H1 (cell line): Measurements from ENCODE around the gene DENND2C. TPM values are rescaled to one million over a fixed set of nuclear protein-coding genes. Genes with fewer than 3 reads are reported as not detected.

Experiments used
- SAP30 ChIP-seq: fragments of 300-600 bp; sonication (generic); IDR thresholded peaks from 2 replicates; pipeline ENCODE4 v1.7.1; 2012; ENCODE audit warnings: low read length, moderate library complexity, mild to moderate bottlenecking, inconsistent platforms; ENCODE audit not compliant: insufficient read depth, insufficient replicate concordance
- polyA plus RNA-seq, 7 experiments: library from polyadenylated mRNA; depleted of rRNA in 3 of 7; stranded (reverse) in 5 of 7; unstranded in 2 of 7; fragments of >200 nt in 5 of 7; fragments of 200-250 nt in 2 of 7; gene quantifications; 1 replicate in 5 of 7; 2 replicates in 1 of 7; 4 replicates in 1 of 7; pipeline versions ENCODE4 v1.2.1 to v1.2.3, GENCODE V29; 2011 to 2013; ENCODE audit warnings: missing spikeins in 2 of 7, mixed read lengths in 2 of 7
- total RNA-seq: library from RNA; stranded (reverse); fragmentation: NEBNext Ultra II Directional; extraction: Animal tissue kit (Norgen Biotek cat#: 25700); gene quantifications from 2 replicates; pipeline ENCODE4 v1.2.1, GENCODE V29; 2021

DENND2C gene
- total and polyA plus RNA-seq, 2 of the 8 experiments (the other 6 are each of a cell fraction or from before 2014, with no cell fraction given) = 1.8 to 5.5 TPM

DNA sequence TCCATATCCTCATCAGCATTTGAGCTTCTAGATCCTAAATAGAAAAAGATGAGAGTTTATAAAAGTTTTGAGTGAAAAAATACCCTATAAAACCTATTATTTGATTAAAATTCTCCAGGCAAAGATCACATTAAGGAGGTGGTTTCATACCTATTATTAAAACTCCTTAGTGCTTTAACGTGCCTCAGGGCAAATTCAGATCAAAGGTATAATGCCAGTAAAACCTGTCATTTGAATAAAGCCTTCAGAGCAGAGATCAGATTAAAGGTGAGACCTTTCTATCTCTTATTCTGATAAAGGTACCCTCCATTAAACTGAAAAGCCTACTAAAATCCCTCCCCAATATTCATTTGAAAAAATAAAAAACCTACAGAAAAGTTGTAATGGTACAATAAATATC lies 124.5 kb downstream of the DENND2C start (continued):
- no peak for TF ChIP-seq SAP30
- TF ChIP-seq, all 59 proteins: peak for 0
